HepG2 (cell line): Measurements from ENCODE around the gene AGAP6. TPM values are rescaled to one million over a fixed set of nuclear protein-coding genes. Genes with fewer than 3 reads are reported as not detected.

Experiments used
- AHR ChIP-seq: IDR thresholded peaks from 2 replicates; pipeline ENCODE4 v1.6.1; 2018; ENCODE audit warnings: missing genetic modification reagents, missing compliant biosample characterization
- FOSL2 ChIP-seq: sonication (generic); formaldehyde crosslinking; IDR thresholded peaks from 2 replicates; pipeline ENCODE4 v1.4.0; 2020; ENCODE audit warnings: missing genetic modification reagents
- FOXA3 ChIP-seq: IDR thresholded peaks from 2 replicates; pipeline ENCODE4 v1.6.1; 2016; ENCODE audit warnings: missing genetic modification reagents, missing compliant biosample characterization
- IRX3 ChIP-seq: sonication (generic); formaldehyde crosslinking; IDR thresholded peaks from 2 replicates; pipeline ENCODE4 v1.8.1; 2023; ENCODE audit warnings: mild to moderate bottlenecking, low read depth, missing genetic modification reagents, borderline replicate concordance
- NFKB2 ChIP-seq: sonication (generic); formaldehyde crosslinking; IDR thresholded peaks from 2 replicates; pipeline ENCODE4 v1.4.0; 2020; ENCODE audit warnings: missing genetic modification reagents, borderline replicate concordance
- REL ChIP-seq: sonication (generic); formaldehyde crosslinking; conservative IDR thresholded peaks from 2 replicates; pipeline ENCODE4 v1.8.0; 2022; ENCODE audit warnings: mild to moderate bottlenecking, missing genetic modification reagents, moderate library complexity
- SMYD3 ChIP-seq: sonication (generic); formaldehyde crosslinking; IDR thresholded peaks from 2 replicates; pipeline ENCODE4 v1.8.1; 2023; ENCODE audit warnings: mild to moderate bottlenecking, missing genetic modification reagents
- TOPORS ChIP-seq: sonication (generic); formaldehyde crosslinking; IDR thresholded peaks from 2 replicates; pipeline ENCODE4 v1.8.0; 2023; ENCODE audit warnings: mild to moderate bottlenecking, missing genetic modification reagents
- ZBTB42 ChIP-seq: sonication (generic); formaldehyde crosslinking; IDR thresholded peaks from 2 replicates; pipeline ENCODE4 v1.5.0; 2020; ENCODE audit warnings: mild to moderate bottlenecking, missing genetic modification reagents
- ZNF317 ChIP-seq: sonication (generic); formaldehyde crosslinking; IDR thresholded peaks from 2 replicates; pipeline ENCODE4 v1.5.0; 2020; ENCODE audit warnings: mild to moderate bottlenecking, missing genetic modification reagents
- ZNF883 ChIP-seq: sonication (generic); formaldehyde crosslinking; IDR thresholded peaks from 2 replicates; pipeline ENCODE4 v1.5.1; 2020; ENCODE audit warnings: mild to moderate bottlenecking, missing genetic modification reagents; ENCODE audit errors: not compliant biosample characterization
- polyA plus RNA-seq, 8 experiments: library from polyadenylated mRNA; depleted of rRNA in 3 of 8; stranded (reverse) in 7 of 8; unstranded in 1 of 8; fragments of >200 nt; fragmentation: Illumina TruSeq in 4 of 8; extraction: Trizol in 4 of 8; gene quantifications; 2 replicates each; pipeline versions ENCODE4 v1.2.1 to v1.2.3, GENCODE V29; 2011 to 2016; ENCODE audit warnings: low read depth in 4 of 8, missing spikeins in 1 of 8, mixed read lengths in 1 of 8; ENCODE audit not compliant: insufficient read depth in 1 of 8
- total RNA-seq, 5 experiments: library from RNA; depleted of rRNA; stranded (reverse); fragments of >200 nt; fragmentation: Illumina TruSeq; extraction: Trizol; gene quantifications; 2 replicates each; pipeline ENCODE4 v1.2.3, GENCODE V29; 2016; ENCODE audit warnings: low read depth in 1 of 5
- TF ChIP-seq, protein P1 (sequence below): sonication (generic); formaldehyde crosslinking; IDR thresholded peaks from 2 replicates; pipeline ENCODE4 v1.8.1; 2022; ENCODE audit warnings: mild to moderate bottlenecking, missing genetic modification reagents
- TF ChIP-seq, protein P2 (sequence below): IDR thresholded peaks from 2 replicates; pipeline ENCODE4 v1.6.1; 2018; ENCODE audit warnings: missing genetic modification reagents
- TF ChIP-seq, protein P3 (sequence below): sonication (generic); formaldehyde crosslinking; IDR thresholded peaks from 2 replicates; pipeline ENCODE4 v1.4.0; 2020; ENCODE audit warnings: mild to moderate bottlenecking, missing genetic modification reagents
- TF ChIP-seq, protein P4 (sequence below): IDR thresholded peaks from 2 replicates; pipeline ENCODE4 v1.6.1; 2016; ENCODE audit warnings: mild to moderate bottlenecking
- TF ChIP-seq, protein P5 (sequence below): sonication (generic); formaldehyde crosslinking; IDR thresholded peaks from 2 replicates; pipeline ENCODE4 v1.4.0; 2020; ENCODE audit warnings: missing genetic modification reagents

The AGAP6 gene
- total and polyA plus RNA-seq, 2 of the 13 experiments (the other 11 are each of a cell fraction or from before 2014, with no cell fraction given) = 7.7 to 19.5 TPM

DNA sequence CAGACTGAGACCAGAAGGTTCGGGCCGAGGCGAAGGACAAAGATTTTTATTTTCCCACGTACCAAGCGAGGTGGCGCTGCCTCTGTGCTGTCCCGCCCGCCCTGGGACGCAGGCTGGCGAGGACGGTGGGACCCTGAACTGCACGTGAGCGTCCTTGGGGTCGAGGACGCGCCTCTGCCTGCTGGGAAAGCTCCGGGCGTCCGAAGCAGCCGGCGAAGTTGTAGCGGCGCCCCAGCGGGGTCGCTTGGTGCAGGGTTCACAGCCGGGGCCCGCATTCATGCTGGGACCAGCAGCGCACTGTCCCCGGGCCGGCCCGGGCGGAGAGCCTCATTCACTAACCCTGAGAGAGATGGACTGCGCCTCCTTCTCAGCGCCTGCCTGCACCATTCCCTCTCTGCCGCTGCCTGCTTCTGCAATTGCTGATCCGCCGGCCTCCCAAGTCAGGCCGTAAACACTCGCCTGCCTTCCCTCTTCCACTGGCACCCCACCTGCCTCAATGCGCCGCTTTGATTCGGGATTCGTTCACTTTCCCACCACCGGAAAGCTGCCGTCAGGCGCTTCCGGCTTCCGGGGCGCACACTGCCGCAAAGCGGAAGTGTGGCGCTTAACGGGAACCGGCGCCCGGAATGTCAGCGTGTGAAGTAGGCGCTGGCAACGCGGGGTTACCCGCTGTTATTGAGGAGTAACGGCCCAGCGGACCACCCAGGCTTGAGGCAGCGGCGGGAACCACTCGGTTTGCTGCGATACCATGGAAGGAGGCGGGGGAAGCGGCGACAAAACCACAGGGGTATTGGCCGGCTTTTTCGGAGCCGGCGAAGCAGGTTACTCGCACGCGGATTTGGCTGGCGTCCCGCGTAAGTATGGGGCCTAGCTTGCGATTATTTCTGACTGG, 46.5 kb upstream of the AGAP6 start, which contains the start of the genes PARG and TIMM23B (continued):
- TF ChIP-seq, protein P1, sequence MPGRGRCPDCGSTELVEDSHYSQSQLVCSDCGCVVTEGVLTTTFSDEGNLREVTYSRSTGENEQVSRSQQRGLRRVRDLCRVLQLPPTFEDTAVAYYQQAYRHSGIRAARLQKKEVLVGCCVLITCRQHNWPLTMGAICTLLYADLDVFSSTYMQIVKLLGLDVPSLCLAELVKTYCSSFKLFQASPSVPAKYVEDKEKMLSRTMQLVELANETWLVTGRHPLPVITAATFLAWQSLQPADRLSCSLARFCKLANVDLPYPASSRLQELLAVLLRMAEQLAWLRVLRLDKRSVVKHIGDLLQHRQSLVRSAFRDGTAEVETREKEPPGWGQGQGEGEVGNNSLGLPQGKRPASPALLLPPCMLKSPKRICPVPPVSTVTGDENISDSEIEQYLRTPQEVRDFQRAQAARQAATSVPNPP = peak; percentile 63; the same call in 1 of the 2 replicates
- TF ChIP-seq IRX3 (CRISPR knock-in tag) (peak; percentile 75; the same call in 1 of the 2 replicates), FOSL2 (CRISPR knock-in tag) (peak; percentile 37; the same call in 1 of the 2 replicates), NFKB2 (CRISPR knock-in tag) (peak; percentile 93; the same call in 1 of the 2 replicates), TOPORS (CRISPR knock-in tag) (peak; percentile 68; the same call in 1 of the 2 replicates), ZBTB42 (peak; percentile 66; the same call in 1 of the 2 replicates), AHR (CRISPR knock-in tag) (0 out of 2 replicates have a peak, but pooled peaks have one; percentile 45), SMYD3 (CRISPR knock-in tag) (0 out of 2 replicates have a peak, but pooled peaks have one; percentile 33), ZNF883 (CRISPR knock-in tag) (peak; percentile 93), FOXA3 (CRISPR knock-in tag) (0 out of 2 replicates have a peak, but pooled peaks have one; percentile 17), ZNF317 (CRISPR knock-in tag) (0 out of 2 replicates have a peak, but pooled peaks have one; percentile 31), REL (0 out of 2 replicates have a peak, but pooled peaks have one; percentile 48)
- TF ChIP-seq, protein P2, sequence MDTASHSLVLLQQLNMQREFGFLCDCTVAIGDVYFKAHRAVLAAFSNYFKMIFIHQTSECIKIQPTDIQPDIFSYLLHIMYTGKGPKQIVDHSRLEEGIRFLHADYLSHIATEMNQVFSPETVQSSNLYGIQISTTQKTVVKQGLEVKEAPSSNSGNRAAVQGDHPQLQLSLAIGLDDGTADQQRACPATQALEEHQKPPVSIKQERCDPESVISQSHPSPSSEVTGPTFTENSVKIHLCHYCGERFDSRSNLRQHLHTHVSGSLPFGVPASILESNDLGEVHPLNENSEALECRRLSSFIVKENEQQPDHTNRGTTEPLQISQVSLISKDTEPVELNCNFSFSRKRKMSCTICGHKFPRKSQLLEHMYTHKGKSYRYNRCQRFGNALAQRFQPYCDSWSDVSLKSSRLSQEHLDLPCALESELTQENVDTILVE = peak; percentile 69; the same call in 1 of the 2 replicates
- TF ChIP-seq, protein P3, sequence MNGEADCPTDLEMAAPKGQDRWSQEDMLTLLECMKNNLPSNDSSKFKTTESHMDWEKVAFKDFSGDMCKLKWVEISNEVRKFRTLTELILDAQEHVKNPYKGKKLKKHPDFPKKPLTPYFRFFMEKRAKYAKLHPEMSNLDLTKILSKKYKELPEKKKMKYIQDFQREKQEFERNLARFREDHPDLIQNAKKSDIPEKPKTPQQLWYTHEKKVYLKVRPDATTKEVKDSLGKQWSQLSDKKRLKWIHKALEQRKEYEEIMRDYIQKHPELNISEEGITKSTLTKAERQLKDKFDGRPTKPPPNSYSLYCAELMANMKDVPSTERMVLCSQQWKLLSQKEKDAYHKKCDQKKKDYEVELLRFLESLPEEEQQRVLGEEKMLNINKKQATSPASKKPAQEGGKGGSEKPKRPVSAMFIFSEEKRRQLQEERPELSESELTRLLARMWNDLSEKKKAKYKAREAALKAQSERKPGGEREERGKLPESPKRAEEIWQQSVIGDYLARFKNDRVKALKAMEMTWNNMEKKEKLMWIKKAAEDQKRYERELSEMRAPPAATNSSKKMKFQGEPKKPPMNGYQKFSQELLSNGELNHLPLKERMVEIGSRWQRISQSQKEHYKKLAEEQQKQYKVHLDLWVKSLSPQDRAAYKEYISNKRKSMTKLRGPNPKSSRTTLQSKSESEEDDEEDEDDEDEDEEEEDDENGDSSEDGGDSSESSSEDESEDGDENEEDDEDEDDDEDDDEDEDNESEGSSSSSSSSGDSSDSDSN (CRISPR knock-in tag) = peak; percentile 72
- TF ChIP-seq, protein P4, sequence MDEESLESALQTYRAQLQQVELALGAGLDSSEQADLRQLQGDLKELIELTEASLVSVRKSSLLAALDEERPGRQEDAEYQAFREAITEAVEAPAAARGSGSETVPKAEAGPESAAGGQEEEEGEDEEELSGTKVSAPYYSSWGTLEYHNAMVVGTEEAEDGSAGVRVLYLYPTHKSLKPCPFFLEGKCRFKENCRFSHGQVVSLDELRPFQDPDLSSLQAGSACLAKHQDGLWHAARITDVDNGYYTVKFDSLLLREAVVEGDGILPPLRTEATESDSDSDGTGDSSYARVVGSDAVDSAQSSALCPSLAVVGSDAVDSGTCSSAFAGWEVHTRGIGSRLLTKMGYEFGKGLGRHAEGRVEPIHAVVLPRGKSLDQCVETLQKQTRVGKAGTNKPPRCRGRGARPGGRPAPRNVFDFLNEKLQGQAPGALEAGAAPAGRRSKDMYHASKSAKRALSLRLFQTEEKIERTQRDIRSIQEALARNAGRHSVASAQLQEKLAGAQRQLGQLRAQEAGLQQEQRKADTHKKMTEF (CRISPR knock-in tag) = peak; percentile 76; the same call in 1 of the 2 replicates
- TF ChIP-seq, protein P5, sequence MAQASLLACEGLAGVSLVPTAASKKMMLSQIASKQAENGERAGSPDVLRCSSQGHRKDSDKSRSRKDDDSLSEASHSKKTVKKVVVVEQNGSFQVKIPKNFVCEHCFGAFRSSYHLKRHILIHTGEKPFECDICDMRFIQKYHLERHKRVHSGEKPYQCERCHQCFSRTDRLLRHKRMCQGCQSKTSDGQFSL (CRISPR knock-in tag) = peak; percentile 73
